Endothelial cell of umbilical vein (primary cell): ENCODE measurements around the gene PRPS1. TPM values are rescaled to one million over a fixed set of nuclear protein-coding genes. Genes with fewer than 3 reads are reported as not detected.

Experiments
- BruUV-seq: library from RNA; stranded (reverse); fragments of 400-500 nt; replicated peaks from 2 replicates; lab custom pipeline; 2021; lab: Mats Ljungman, UMichigan
- CTCF ChIA-PET: fragments of 300-600, 350-600 bp; sonication (Branson Sonifier 250); formaldehyde crosslinking; loops from one replicate; lab custom pipeline; 2021; ENCODE audit warnings: antibody characterized with exemption, inconsistent platforms; lab: Charles Lee
- POLR2A ChIA-PET: fragments of 300-600, 350-600 bp; sonication (Branson Sonifier 250); formaldehyde crosslinking; loops from one replicate; lab custom pipeline; 2021; ENCODE audit warnings: antibody characterized with exemption, inconsistent platforms; lab: Charles Lee
- DNase-seq: peaks from one replicate; pipeline ENCODE4 v3.0.0-alpha.2; 2011; ENCODE audit warnings: low read depth, low spot score
- FAIRE-seq: peaks from 2 replicates; lab custom pipeline; 2011; peaks lifted over from hg19 to GRCh38; lab: Jason Lieb, UNC
- H2AFZ ChIP-seq: 2 replicates; pipeline ENCODE4 v1.6.0; 2012; ENCODE audit warnings: low read depth, low read length, control low read depth, inconsistent platforms
- H3K27ac ChIP-seq: 2 replicates; pipeline ENCODE4 v1.5.1; 2011; ENCODE audit warnings: low read depth, mild to moderate bottlenecking, control low read depth, low read length, moderate library complexity; ENCODE audit not compliant: insufficient read depth
- H3K27me3 ChIP-seq, 2 experiments: 2 replicates each; pipeline versions ENCODE4 v1.6.0 to v1.6.1; 2011; ENCODE audit warnings: low read length in 2 of 2, mixed read lengths in 1 of 2; ENCODE audit not compliant: control insufficient read depth in 2 of 2, insufficient read depth in 2 of 2
- H3K36me3 ChIP-seq, 2 experiments: 2 replicates in 1 of 2; 3 replicates in 1 of 2; pipeline ENCODE4 v1.5.1; 2011; ENCODE audit warnings: low read length in 2 of 2, mild to moderate bottlenecking in 1 of 2, moderate library complexity in 1 of 2; ENCODE audit not compliant: control insufficient read depth in 2 of 2, insufficient read depth in 2 of 2; ENCODE audit errors: extremely low read depth in 1 of 2
- H3K4me1 ChIP-seq: 3 replicates; pipeline ENCODE4 v1.5.1; 2011; ENCODE audit warnings: mild to moderate bottlenecking, low read length; ENCODE audit not compliant: control insufficient read depth, insufficient read depth; ENCODE audit errors: extremely low read depth
- H3K4me2 ChIP-seq: 2 replicates; pipeline ENCODE4 v1.6.1; 2011; ENCODE audit warnings: low read length, control low read depth, mixed read lengths; ENCODE audit not compliant: insufficient read depth
- H3K4me3 ChIP-seq, 3 experiments: fragments of 200-600 bp in 1 of 3; sonication (generic), shearing (Covaris generic) in 1 of 3; replicated peaks in 1 of 3; 2 replicates each; pipeline ENCODE4 v1.5.1; 2011 to 2016; ENCODE audit warnings: control low read depth in 3 of 3, low read length in 3 of 3, mild to moderate bottlenecking in 2 of 3, inconsistent platforms in 1 of 3, low read depth in 1 of 3, moderate library complexity in 1 of 3; ENCODE audit not compliant: insufficient read depth in 1 of 3
- H3K79me2 ChIP-seq: 2 replicates; pipeline ENCODE4 v1.6.0; 2012; ENCODE audit warnings: low read length, inconsistent platforms; ENCODE audit not compliant: control insufficient read depth, insufficient read depth
- H3K9ac ChIP-seq: replicated peaks from 2 replicates; pipeline ENCODE3; 2011; ENCODE audit warnings: low read length, control low read depth; ENCODE audit not compliant: insufficient read depth; ENCODE audit errors: extremely low read depth
- H3K9me1 ChIP-seq: replicated peaks from 3 replicates; pipeline ENCODE4 v1.6.0; 2011; ENCODE audit warnings: mild to moderate bottlenecking, low read length; ENCODE audit not compliant: control insufficient read depth, insufficient read depth; ENCODE audit errors: extremely low read depth
- H3K9me3 ChIP-seq: replicated peaks from 2 replicates; pipeline ENCODE4 v1.5.1; 2012; ENCODE audit warnings: low read length, inconsistent platforms; ENCODE audit not compliant: control insufficient read depth, insufficient read depth
- H4K20me1 ChIP-seq: replicated peaks from 2 replicates; pipeline ENCODE3; 2011; ENCODE audit warnings: mild to moderate bottlenecking, low read length; ENCODE audit not compliant: control insufficient read depth, insufficient read depth; ENCODE audit errors: extremely low read depth
- CTCF ChIP-seq, 2 donors: IDR thresholded peaks; 1 replicate in 1 of 2; 2 replicates in 1 of 2; pipeline ENCODE4 v1.5.1; 2011; ENCODE audit warnings: low read length in 2 of 2, mild to moderate bottlenecking in 2 of 2, moderate library complexity in 2 of 2, control low read depth in 1 of 2, inconsistent platforms in 1 of 2, low read depth in 1 of 2; ENCODE audit not compliant: insufficient read depth in 1 of 2; ENCODE audit errors: extremely low read depth in 1 of 2
- EZH2 ChIP-seq: IDR thresholded peaks from 2 replicates; pipeline ENCODE4 v1.6.1; 2012; ENCODE audit warnings: borderline replicate concordance, low read depth, mild to moderate bottlenecking, moderate library complexity, low read length, inconsistent platforms; ENCODE audit not compliant: severe bottlenecking
- FOS ChIP-seq: IDR thresholded peaks from 2 replicates; pipeline ENCODE4 v1.6.1; 2011; ENCODE audit warnings: mild to moderate bottlenecking, low read length, moderate library complexity, borderline replicate concordance; ENCODE audit not compliant: insufficient read depth
- GATA2 ChIP-seq: IDR thresholded peaks from 2 replicates; pipeline ENCODE4 v1.7.0; 2011; ENCODE audit warnings: low read depth, mild to moderate bottlenecking, moderate library complexity, mixed read lengths, low read length; ENCODE audit not compliant: insufficient read length, insufficient read depth
- JUN ChIP-seq: IDR thresholded peaks from 2 replicates; pipeline ENCODE4 v1.6.1; 2011; ENCODE audit warnings: borderline replicate concordance, low read depth; ENCODE audit not compliant: insufficient read length, insufficient read depth
- MAX ChIP-seq: IDR thresholded peaks from 2 replicates; pipeline ENCODE4 v1.6.1; 2011; ENCODE audit not compliant: insufficient read depth, insufficient read length
- MYC ChIP-seq: IDR thresholded peaks from one replicate; pipeline ENCODE4 v1.6.1; 2011; ENCODE audit warnings: mild to moderate bottlenecking, low read depth, low read length
- POLR2A ChIP-seq: IDR thresholded peaks from 2 replicates; pipeline ENCODE4 v1.6.1; 2012; ENCODE audit warnings: low read depth, mild to moderate bottlenecking, control low read depth, low read length
- POLR2AphosphoS5 ChIP-seq: IDR thresholded peaks from 2 replicates; pipeline ENCODE4 v1.6.1; 2012; ENCODE audit warnings: low read depth, mild to moderate bottlenecking, control low read depth, low read length, moderate library complexity; ENCODE audit not compliant: insufficient read depth
- dilution Hi-C: fragments of 300-500 bp; cut with MboI; formaldehyde crosslinking; loops from one replicate; pipeline ENCODE4 v1.15.0; 2019; ENCODE audit warnings: low sequenced_read_pairs; ENCODE audit not compliant: extremely low pct_ligation_motif_present
- intact Hi-C: fragments of 100-400 bp; cut with micrococcal nuclease; formaldehyde crosslinking; loops from one replicate; pipeline ENCODE4 v1.10.0; 2022
- polyA plus RNA-seq, 4 experiments: library from polyadenylated mRNA; depleted of rRNA in 3 of 4; stranded (reverse) in 3 of 4; unstranded in 1 of 4; fragments of >200 nt; gene quantifications; 2 replicates each; pipeline versions ENCODE4 v1.2.1 to v1.2.3, GENCODE V29; 2011 to 2012; ENCODE audit warnings: missing spikeins in 1 of 4
- total RNA-seq: library from RNA; stranded (reverse); gene quantifications from 2 replicates; pipeline ENCODE4 v1.2.3, GENCODE V29; 2021

The PRPS1 gene
- total and polyA plus RNA-seq, 2 donors (not counting 3 experiments of a cell fraction or from before 2014, with no cell fraction given) = 30.9 to 36.8 TPM

- intact Hi-C loops = no loop called here
- no peaks in the 10 kb centered on the region for H3K36me3 ChIP-seq
- H3K79me2 ChIP-seq = no peaks in the 10 kb centered on the region
- dilution Hi-C loops = no loop called here
- H3K27ac ChIP-seq = no peak overlapping the region
- no peaks in the 10 kb centered on the region for H3K9me1 ChIP-seq
- no peak overlapping the region for H2AFZ ChIP-seq
- H3K9me3 ChIP-seq = no peaks in the 10 kb centered on the region
- no peaks in the 10 kb centered on the region for H3K27me3 ChIP-seq
- H4K20me1 ChIP-seq = no peaks in the 10 kb centered on the region
- DNase-seq (no peak), FAIRE-seq (no peak)
- H3K4me2 ChIP-seq = no peak overlapping the region
- CTCF ChIA-PET = no interaction called here
- H3K4me3 ChIP-seq = no peak overlapping the region
- no TSS peak for BruUV-seq
- no peak overlapping the region for H3K9ac ChIP-seq
- no peak for TF ChIP-seq EZH2
- TF ChIP-seq JUN = no peak
- no peak for TF ChIP-seq FOS
- no peak for TF ChIP-seq MAX
- TF ChIP-seq CTCF (IDR thresholded peaks at IDR 0.05; ENCODE audit: extremely low read depth in 1 of 2, insufficient read depth in 1 of 2, low read depth in 1 of 2, low read length in 2 of 2) = no peak
- no peak for TF ChIP-seq GATA2
- TF ChIP-seq POLR2AphosphoS5 = no peak
- no peak for TF ChIP-seq POLR2A
- no peak for TF ChIP-seq MYC
- POLR2A ChIA-PET = no interaction called here
- H3K4me1 ChIP-seq = no peaks in the 10 kb centered on the region
Measured at GRCh38 chrX:107601759-107602158, 26.6 kb upstream of the PRPS1 start.
